GM21529 (cell line): Measurements from ENCODE around the gene PHF11.
"Not testable (repeated sequence)": the region's sequence is repeated elsewhere in the genome, so short reads cannot be mapped to it uniquely, and the experiment has no call there.

Source experiments
- ATAC-seq: cut with Tn5 transposase; IDR thresholded peaks from one replicate; pipeline ENCODE4 v1.9.1; 2021; ENCODE audit not compliant: unreplicated experiment

PHF11 gene

GRCh38 chr13:49495783-49496762 is at the start of gene PHF11:
TSS of gene PHF11 (plus strand) at chr13:49495953. CDS start at chr13:49496002, 49 bp downstream.
- ATAC-seq: peak; percentile 83

DNA sequence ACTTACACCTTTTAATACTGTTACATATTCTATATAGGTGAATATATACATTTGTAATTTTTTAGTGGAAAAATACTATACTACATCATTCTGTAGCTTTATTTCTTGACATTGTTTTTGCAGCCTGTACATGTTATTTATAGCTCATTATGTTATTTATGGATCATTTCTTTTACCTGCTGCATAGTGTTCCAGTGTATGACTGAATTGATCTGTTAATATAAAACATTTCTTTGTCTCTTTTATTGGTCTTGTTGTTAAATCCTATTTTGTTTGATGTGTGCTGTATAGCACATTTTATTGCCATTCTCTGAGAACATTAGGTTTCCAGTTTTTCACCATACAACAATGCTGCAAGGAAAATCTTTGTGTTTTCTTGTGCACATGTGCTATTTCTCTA is 49.3 kb upstream of the PHF11 start:
- ATAC-seq: no peak

GRCh38 chr13:49448753-49449152 is 47.0 kb upstream of the PHF11 start:
- ATAC-seq: no peak

GRCh38 chr13:49450105-49450819 is 45.5 kb upstream of the PHF11 start:
- no peak for ATAC-seq

DNA sequence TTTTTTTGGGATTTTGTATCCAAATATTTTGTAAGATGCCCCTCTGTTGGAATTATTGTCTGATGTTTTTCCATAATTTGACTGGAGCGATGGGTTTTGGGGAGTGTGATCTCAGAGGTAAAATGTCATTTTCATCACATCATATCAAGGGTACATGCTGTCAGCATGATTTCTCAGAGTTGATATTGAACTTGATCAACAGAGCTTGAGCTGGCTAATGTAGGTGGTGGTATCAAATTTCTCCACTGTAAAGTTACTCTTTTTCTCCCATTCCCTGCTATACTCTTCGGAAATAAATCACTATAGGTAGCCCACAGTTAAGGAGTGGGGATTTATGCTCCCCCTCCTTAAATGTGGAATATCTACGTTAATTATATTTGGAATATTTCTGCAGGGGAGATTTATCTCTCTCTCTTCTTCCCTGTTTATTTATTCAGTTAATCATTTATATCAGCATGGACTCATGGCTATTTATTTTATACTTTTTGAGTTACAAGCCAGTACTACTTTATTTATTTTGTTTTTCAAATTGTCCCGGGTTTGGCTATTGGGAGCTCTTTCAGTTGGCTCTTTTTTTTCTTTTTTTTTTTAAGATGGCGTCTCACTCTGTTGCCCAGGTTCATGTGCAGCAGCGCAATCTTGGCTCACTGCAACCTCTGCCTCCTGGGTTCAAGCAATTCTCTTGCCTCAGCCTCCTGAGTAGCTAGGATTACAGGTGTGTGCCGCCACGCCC is 42.9 kb upstream of the PHF11 start:
- no peak for ATAC-seq

- no peak for ATAC-seq
Observed at GRCh38 chr13:49453465-49453864, 42.3 kb upstream of the PHF11 start.

GRCh38 chr13:49454388-49455006 is 41.3 kb upstream of the PHF11 start:
- ATAC-seq: peak; percentile 95

DNA sequence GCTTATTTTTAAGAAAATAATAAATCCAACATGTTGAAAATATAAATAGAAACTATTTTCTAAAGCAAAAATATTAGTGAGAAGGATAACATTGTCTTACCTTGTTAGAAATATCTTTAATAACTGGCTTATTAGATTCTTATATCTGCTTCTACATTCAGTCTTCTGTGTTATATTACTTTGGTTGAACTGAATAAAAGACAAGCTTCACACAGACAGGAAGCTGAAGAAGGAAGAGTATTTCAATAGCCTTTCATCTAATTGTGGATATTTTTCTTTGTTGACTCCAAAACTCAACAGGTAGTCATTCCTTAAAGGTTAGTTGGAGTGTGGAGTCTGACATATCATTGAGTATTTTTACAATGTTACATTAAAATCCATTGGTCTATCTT is 40.8 kb upstream of the PHF11 start:
- ATAC-seq: peak; percentile 25

DNA sequence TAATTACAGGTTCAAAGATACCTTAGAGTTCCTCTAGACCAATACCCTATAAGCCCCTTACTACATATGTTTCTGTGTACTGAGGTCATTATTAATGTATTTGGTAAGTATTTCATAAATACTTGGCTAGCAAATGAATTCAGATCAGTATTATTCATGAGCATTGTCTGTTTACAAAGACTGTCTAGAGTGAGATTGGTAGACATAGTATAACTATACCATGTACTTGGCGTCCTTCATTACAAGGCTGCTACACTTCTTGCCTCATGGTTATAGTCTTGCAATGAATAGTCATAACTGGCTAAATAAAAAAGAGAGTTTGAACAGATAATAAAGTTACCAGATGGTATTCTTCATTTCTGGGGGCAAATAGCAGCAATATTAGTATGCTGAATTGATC is 39.6 kb upstream of the PHF11 start:
- no peak for ATAC-seq

DNA sequence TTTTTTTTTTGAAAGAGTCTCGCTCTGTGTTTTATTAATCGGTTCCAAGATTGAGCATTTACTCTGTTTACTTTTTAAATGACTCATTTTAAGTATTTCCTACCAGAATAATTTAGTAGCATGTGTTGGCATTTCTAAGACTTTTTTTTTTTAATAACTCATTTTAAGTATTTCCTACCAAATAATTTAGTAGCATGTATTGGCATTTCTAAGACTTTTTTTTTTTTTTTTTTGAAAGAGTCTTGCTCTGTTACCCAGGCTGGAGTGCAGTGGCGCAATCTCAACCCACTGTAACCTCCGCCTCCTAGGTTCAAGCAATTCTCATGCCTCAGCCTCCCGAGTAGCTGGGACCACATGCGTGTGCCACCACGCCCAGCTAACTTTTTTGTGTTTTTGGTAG is 38.5 kb upstream of the PHF11 start:
- ATAC-seq: no peak

- ATAC-seq: no peak
Observed at GRCh38 chr13:49459580-49459979, 36.2 kb upstream of the PHF11 start.

GRCh38 chr13:49464085-49464484 is 31.7 kb upstream of the PHF11 start:
- no peak for ATAC-seq

DNA sequence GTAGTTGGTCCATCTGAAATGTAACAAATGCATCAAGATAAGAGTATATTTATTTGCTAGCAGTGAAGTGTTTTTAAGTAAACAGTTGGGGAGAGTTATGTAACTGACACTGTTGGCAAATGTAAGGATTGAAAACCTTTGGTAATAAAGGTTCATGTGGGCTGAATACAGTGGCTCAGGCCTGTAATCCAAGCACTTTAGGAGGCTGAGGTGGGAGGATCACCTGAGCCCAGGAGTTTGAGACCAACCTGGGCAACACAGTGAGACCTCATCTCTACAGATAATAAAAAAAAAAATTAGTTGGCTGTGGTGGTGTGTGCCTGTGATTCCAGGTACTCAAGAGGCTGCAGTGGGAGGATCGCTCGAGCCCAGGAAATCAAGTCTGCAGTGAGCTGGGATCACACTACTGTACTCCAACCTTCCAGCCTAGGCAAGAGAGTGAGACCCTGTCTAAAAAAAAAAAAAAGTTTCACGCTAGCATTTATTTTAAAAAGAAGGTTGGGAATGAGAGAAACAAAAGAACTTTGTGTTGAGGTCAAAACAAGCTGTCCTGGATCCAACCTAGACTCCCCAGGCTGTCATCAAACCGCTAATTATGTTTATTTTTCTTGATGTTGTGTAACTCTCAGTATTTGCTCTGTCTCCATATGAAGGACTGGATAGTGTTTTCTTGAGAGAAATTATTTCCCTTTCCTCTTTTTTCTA is 31.0 kb upstream of the PHF11 start:
- no peak for ATAC-seq

DNA sequence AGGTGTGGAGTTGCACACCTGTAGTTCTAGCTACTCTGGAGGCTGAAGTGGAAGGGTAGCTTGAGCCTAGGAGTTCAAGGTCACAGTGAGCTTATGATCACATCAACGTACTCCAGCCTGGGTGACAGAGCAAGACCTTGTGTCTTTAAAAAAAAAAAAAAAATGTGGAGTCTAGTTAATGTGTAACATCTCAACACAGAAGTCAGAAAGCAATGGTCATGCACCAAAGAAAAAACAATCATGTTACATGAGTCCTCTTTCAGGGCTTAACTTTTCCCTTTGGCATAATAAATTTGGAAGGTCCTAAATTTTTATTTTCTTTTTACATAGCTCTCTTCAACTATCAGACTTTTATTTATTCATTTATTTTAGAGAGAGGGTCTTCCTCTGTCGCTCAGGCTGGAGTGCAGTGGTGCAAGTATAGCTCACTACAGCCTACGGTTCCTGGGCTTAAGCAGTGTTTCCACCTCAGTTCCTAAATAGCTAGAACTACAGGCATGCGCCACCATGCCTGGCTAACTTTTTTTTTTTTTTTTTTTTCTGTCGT is 29.4 kb upstream of the PHF11 start:
- ATAC-seq: no peak

DNA sequence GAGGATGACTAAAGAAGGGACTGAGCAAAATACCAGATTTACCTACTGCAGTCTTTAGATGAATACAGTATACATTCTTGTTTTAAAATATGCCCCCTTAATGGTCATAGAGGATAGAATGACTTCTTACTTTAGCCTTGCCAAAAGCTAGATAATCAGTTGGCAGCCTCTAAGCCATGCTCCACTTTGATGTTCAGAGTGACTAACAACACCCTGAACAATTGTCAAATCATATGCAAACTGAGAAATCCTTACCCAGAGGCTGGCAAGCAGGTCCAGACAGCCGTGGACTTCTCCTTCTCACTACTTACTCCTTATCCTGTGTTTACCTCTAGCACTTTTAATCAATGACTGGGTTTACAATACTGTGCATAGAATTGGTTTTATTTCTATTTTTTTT is 23.6 kb upstream of the PHF11 start:
- ATAC-seq: no peak

DNA sequence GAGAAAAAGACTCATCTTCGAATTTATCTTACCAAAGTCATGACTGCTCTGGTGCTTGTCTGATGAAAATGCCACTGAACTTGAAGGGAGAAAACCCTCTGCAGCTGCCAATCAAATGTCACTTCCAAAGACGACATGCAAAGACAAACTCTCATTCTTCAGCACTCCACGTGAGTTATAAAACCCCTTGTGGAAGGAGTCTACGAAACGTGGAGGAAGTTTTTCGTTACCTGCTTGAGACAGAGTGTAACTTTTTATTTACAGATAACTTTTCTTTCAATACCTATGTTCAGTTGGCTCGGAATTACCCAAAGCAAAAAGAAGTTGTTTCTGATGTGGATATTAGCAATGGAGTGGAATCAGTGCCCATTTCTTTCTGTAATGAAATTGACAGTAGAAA is 19.2 kb upstream of the PHF11 start:
- ATAC-seq: no peak

DNA sequence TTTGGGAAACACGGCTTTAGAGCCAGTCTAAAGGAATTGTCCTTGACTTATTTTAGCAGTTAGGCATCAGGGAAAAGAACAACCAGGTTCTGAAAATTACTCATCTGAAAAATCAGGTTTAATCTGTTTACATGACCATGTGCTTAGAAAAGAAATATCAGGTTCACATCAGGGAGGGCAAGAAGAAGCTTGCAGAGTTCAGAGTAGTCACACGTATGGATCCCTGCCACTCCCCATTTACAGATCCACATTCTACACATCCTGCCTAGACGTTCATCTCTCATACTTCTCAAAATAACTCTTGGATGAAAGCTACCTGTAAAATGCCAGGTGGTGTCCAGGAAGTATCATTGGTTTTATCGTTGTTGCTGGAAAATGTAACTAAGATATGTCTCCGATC is 14.0 kb upstream of the PHF11 start:
- no peak for ATAC-seq

GRCh38 chr13:49488563-49488962 is 7.2 kb upstream of the PHF11 start:
- ATAC-seq: no peak

GRCh38 chr13:49494645-49495044 is 1.1 kb upstream of the PHF11 start:
- ATAC-seq: no peak

DNA sequence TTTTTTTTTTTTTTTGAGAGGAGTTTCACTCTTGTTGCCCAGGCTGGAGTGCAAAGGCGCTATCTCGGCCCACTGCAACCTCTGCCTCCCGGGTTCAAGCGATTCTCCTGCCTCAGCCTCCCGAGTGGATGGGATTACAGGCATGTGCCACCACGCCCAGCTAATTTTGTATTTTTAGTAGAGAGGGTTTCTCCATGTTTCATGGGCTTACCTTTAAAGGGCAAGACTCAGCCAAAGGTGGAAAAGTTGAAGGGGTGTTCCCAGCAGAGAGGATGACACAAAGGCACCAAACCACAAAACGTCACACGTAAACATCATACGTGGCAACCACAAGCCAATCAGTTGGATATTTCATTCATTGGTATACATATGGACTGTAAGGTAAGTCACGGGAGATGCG is 1.1 kb downstream of the PHF11 start:
- not testable (repeated sequence) for ATAC-seq
